ENCODE data around the gene HSPA13. TPM values are rescaled to one million over a fixed set of nuclear protein-coding genes. Genes with fewer than 3 reads are reported as not detected.

The HSPA13 gene
- total RNA-seq, 1 experiment from 2014 or later: 25.1 TPM

DNA sequence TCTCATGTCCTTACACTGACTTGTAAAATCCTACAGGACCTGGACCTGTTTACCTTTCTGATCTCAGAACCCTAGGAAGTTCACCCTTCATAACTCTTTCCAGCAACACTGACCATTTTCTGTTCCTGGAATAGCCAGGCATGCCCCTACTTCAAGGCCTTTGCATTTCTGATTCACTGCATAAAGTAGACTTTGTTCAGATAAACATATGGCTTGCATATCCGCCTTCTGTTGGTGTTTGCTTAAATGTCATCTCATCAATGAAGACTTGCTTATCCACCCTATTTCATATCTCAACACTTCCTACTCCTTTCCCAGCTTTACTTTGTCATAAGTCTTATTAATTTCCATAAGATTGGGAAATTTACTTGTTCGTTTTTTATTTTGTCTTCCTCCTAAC, 57.4 kb downstream of the HSPA13 start:
- H3K36me3 ChIP-seq (ENCODE audit: low read depth, low read length): no peaks in the 10 kb centered on the region
- ATAC-seq (no peak), DNase-seq (no peak)
- ChIA-PET POLR2A (ENCODE audit: unreplicated experiment) (no interaction called here), CTCF (no interaction called here)
- H3K9ac ChIP-seq (ENCODE audit: low read length): no peak overlapping the region
- no peak overlapping the region for H3K4me3 ChIP-seq (ENCODE audit: low read length)
- no peaks in the 10 kb centered on the region for H3K79me2 ChIP-seq (ENCODE audit: low read length)
- no TSS peak for BruUV-seq (replicated peaks)
- no peak overlapping the region for H3K27ac ChIP-seq (ENCODE audit: low read length)
- H3K9me3 ChIP-seq (ENCODE audit: low read length): no peaks in the 10 kb centered on the region
- H2AFZ ChIP-seq (ENCODE audit: low read length): no peak overlapping the region
- H3K4me2 ChIP-seq (ENCODE audit: low read length): no peak overlapping the region
- no peak for TF ChIP-seq EZH2phosphoT487 (IDR thresholded peaks at IDR 0.05; ENCODE audit: borderline replicate concordance, low read length)
- no peak for TF ChIP-seq EZH2 (IDR thresholded peaks at IDR 0.05; ENCODE audit: low read length, unreplicated experiment)
- TF ChIP-seq, protein P1, sequence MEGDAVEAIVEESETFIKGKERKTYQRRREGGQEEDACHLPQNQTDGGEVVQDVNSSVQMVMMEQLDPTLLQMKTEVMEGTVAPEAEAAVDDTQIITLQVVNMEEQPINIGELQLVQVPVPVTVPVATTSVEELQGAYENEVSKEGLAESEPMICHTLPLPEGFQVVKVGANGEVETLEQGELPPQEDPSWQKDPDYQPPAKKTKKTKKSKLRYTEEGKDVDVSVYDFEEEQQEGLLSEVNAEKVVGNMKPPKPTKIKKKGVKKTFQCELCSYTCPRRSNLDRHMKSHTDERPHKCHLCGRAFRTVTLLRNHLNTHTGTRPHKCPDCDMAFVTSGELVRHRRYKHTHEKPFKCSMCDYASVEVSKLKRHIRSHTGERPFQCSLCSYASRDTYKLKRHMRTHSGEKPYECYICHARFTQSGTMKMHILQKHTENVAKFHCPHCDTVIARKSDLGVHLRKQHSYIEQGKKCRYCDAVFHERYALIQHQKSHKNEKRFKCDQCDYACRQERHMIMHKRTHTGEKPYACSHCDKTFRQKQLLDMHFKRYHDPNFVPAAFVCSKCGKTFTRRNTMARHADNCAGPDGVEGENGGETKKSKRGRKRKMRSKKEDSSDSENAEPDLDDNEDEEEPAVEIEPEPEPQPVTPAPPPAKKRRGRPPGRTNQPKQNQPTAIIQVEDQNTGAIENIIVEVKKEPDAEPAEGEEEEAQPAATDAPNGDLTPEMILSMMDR (conservative IDR thresholded peaks at IDR 0.05; ENCODE audit: low read depth, low read length): no peak
- intact Hi-C loops (cut with micrococcal nuclease): no loop called here
- no peaks in the 10 kb centered on the region for H3F3A ChIP-seq (ENCODE audit: low read length, unreplicated experiment)
- peaks cover 31% of the 10 kb centered on the region; the same call in 1 of the 2 replicates for H3K27me3 ChIP-seq (ENCODE audit: low read length)
- H3K9me2 ChIP-seq (replicated peaks; ENCODE audit: low read length): no peaks in the 10 kb centered on the region
- H4K20me1 ChIP-seq (ENCODE audit: low read length): no peaks in the 10 kb centered on the region
- no peaks in the 10 kb centered on the region for H3K4me1 ChIP-seq (ENCODE audit: insufficient read depth, low read length)

Other genes with a start within 250 kb of the HSPA13 start
- gene LIPI, start 172.2 kb downstream of the HSPA13 start, total RNA-seq (2014; rRNA removed): not detected in 2 replicates
- gene RBM11, start 167.0 kb downstream of the HSPA13 start, total RNA-seq (2014; rRNA removed): 1.9 and 2.1 TPM in 2 replicates
- gene SAMSN1, start 163.2 kb upstream of the HSPA13 start, total RNA-seq (2014; rRNA removed): 0.63 TPM in 1 of 2 replicates, not detected in the other

Data from PC-3 (cell line).